ENCODE measurements around the gene IGFBPL1.

DNA sequence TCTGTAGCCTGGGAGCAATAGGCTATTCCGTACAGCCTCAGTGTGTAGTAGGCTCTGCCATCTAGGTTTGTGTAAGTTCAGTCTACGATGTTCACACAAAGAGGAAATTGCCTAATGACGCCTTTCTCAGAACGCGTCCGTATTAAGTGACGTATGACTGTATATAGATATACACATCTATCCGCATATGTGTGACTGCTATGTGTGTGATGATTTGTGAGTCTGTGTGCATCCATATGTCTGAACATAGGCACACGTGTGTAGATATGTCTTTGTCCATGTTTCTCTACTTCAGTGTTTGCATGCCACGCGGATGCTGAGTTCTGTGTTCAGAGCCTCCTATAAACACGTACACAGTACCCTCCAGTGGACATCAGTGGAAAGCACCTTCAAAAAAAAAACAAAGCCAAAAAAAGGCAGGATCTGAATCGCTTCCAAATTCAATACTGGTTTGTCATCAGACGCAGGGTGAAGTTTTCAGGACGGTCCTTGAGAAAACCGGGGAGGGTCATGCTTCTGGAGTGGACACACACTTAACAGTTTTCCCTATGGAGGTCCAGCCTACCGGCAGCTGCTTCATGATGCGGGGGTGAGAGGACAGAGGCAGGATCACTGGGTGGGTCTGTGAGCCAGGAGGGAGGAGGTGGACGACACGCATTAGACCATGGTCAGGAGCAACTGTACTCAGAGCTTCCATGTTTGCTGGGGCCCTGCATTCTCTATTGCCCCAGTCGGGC lies 61.2 kb downstream of the IGFBPL1 start:
- TF ChIP-seq, protein P1, sequence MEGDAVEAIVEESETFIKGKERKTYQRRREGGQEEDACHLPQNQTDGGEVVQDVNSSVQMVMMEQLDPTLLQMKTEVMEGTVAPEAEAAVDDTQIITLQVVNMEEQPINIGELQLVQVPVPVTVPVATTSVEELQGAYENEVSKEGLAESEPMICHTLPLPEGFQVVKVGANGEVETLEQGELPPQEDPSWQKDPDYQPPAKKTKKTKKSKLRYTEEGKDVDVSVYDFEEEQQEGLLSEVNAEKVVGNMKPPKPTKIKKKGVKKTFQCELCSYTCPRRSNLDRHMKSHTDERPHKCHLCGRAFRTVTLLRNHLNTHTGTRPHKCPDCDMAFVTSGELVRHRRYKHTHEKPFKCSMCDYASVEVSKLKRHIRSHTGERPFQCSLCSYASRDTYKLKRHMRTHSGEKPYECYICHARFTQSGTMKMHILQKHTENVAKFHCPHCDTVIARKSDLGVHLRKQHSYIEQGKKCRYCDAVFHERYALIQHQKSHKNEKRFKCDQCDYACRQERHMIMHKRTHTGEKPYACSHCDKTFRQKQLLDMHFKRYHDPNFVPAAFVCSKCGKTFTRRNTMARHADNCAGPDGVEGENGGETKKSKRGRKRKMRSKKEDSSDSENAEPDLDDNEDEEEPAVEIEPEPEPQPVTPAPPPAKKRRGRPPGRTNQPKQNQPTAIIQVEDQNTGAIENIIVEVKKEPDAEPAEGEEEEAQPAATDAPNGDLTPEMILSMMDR (IDR thresholded peaks at IDR 0.05): peak in 3 of 4 experiments; percentile 56 to 72 (median 60)
- TF ChIP-seq POLR2AphosphoS5 (IDR thresholded peaks at IDR 0.05) (peak; percentile 51), POLR2A (IDR thresholded peaks at IDR 0.05) (no peak)

Data from gastroesophageal sphincter (tissue), 3 donors.